ENCODE results near the gene DNAI1.
"Not testable (repeated sequence)": the region's sequence is repeated elsewhere in the genome, so short reads cannot be mapped to it uniquely, and the experiment has no call there.

DNAI1 gene

DNA sequence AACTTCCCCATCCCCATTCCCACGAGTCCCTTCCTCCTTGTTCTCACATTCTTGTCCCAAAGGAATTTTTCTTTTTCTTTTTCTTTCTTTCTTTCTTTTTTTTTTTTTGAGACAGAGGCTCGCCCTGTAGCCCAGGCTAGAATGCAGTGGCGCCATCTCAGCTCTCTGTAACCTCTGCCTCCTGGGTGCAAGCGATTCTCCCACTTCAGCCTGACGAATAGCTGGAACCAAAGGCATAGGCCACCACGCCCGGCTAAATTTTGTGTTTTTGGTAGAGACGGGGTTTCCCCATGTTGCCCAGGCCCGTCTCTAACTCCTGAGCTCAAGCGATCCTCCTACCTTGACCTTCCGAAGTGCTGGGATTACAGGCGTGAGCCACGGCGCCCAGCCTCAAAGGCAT, 751 bp downstream of the DNAI1 start:
- Histone ChIP-seq H3K27ac (ENCODE audit: low read depth, low read length) (no peak overlapping the region), H3K4me1 (ENCODE audit: control insufficient read depth in 5 of 5, insufficient read depth in 5 of 5, low read length in 5 of 5) (peaks cover 14 to 46% (median 45%) of the 10 kb centered on the region in 5 donors), H3K27me3 (ENCODE audit: control insufficient read depth in 5 of 5, insufficient read depth in 4 of 5, low read length in 5 of 5) (no peaks in the 10 kb centered on the region), H3K4me3 (ENCODE audit: low read depth in 1 of 5, low read length in 5 of 5) (no peak overlapping the region), H3K9ac (ENCODE audit: low read length in 5 of 5) (no peak overlapping the region), H3K36me3 (ENCODE audit: control insufficient read depth in 5 of 5, insufficient read depth in 5 of 5, low read length in 5 of 5) (no peaks in the 10 kb centered on the region), H3K9me3 (ENCODE audit: control insufficient read depth in 5 of 5, low read length in 5 of 5) (no peaks in the 10 kb centered on the region)

DNA sequence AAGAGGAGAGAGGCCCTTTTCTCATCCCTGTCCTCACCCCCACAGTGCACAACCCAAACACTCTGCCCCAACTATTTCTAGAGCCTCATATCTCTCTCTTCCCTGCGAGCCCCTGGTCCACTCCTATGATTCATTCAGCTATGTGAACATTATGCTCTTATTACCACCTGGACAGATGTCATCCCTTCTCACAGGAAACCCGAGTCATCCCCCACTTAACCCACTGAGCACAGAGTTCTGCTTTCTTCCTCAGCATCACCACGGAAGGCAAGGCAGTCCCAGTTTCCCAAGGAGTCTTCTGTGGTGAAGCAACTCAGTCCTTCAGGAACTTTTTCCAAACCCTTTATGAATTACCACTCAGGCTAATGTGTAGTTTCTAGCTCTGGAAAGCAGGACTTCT, 1.3 kb downstream of the DNAI1 start:
- no peaks in the 10 kb centered on the region for H3K36me3 ChIP-seq (ENCODE audit: control insufficient read depth in 5 of 5, insufficient read depth in 5 of 5, low read length in 5 of 5)

DNA sequence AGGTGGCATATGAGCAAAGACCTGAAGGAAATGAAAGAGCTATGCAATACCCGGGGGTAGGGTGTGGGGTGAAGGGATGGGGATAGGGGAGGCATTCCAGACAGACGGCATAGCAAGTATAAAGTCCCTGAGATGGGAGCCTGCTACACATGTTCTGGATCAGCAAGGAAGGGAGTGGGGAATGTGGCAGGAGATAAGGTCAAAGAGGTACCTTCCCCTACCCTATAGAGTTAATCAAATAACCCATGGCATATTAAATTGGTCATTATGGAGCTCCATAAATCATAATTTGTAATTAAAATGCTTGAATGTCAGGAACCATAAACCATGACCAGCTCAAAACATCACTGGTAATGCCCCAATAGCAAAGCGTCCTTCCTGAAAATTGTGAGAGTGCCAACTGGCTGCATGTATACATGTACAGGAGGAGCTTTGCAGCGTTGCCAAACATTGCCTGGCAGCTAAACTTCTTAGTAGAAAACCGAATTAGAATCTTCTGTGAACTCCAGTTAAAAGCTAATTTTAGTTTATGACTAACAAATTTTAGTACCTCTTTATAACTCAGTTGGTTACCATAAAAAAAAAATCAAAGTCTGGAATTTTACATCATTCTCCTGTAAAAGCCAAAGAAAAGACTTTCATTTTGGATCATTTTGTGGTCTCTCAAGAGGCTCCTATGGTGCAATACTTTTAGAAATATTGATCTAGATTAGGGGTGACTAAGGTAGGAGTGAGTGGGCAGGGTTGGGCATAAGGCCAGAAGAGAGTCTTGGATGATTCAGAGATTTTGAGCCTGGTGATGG, 4.7 kb downstream of the DNAI1 start:
- Histone ChIP-seq H3K27ac (ENCODE audit: low read depth, low read length) (no peak overlapping the region), H3K9me3 (ENCODE audit: control insufficient read depth in 5 of 5, low read length in 5 of 5) (no peaks in the 10 kb centered on the region)

More for the DNA sequence above, 1.3 kb downstream of the DNAI1 start:
- Histone ChIP-seq H3K4me3 (ENCODE audit: low read depth in 1 of 5, low read length in 5 of 5) (no peak overlapping the region), H3K4me1 (ENCODE audit: control insufficient read depth in 5 of 5, insufficient read depth in 5 of 5, low read length in 5 of 5) (peaks cover 9 to 40% (median 40%) of the 10 kb centered on the region in 5 donors), H3K9me3 (ENCODE audit: control insufficient read depth in 5 of 5, low read length in 5 of 5) (no peaks in the 10 kb centered on the region), H3K9ac (ENCODE audit: low read length in 5 of 5) (no peak overlapping the region), H3K27me3 (ENCODE audit: control insufficient read depth in 5 of 5, insufficient read depth in 4 of 5, low read length in 5 of 5) (no peaks in the 10 kb centered on the region), H3K27ac (ENCODE audit: low read depth, low read length) (no peak overlapping the region)

DNA sequence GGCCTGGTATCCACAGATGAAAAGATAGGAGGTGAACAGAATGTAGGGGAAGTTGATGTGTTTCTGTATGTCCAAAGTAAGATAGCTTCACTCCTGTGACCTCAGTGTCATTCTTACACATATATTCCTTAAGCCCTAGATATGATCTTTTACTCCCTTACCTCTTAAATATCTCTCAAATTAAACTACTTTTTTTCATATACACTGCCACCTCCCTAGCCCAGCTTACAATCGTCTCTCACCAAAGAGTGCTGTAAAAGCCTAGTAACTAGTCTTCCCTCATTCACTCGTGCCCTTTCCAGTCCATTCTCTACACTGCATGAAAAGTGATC, 5.3 kb downstream of the DNAI1 start:
- no peaks in the 10 kb centered on the region for H3K36me3 ChIP-seq (ENCODE audit: control insufficient read depth in 5 of 5, insufficient read depth in 5 of 5, low read length in 5 of 5)
- no peaks in the 10 kb centered on the region for H3K27me3 ChIP-seq (ENCODE audit: control insufficient read depth in 5 of 5, insufficient read depth in 4 of 5, low read length in 5 of 5)
- H3K4me3 ChIP-seq (ENCODE audit: low read depth in 1 of 5, low read length in 5 of 5) = no peak overlapping the region
- no peak overlapping the region for H3K27ac ChIP-seq (ENCODE audit: low read depth, low read length)
- H3K9me3 ChIP-seq (ENCODE audit: control insufficient read depth in 5 of 5, low read length in 5 of 5) = no peaks in the 10 kb centered on the region
- no peak overlapping the region for H3K9ac ChIP-seq (ENCODE audit: low read length in 5 of 5)
- peaks cover 2 to 11% (median 7%) of the 10 kb centered on the region in 5 donors for H3K4me1 ChIP-seq (ENCODE audit: control insufficient read depth in 5 of 5, insufficient read depth in 5 of 5, low read length in 5 of 5)

More for the DNA sequence above, 4.7 kb downstream of the DNAI1 start:
- Histone ChIP-seq H3K36me3 (ENCODE audit: control insufficient read depth in 5 of 5, insufficient read depth in 5 of 5, low read length in 5 of 5) (no peaks in the 10 kb centered on the region), H3K4me1 (ENCODE audit: control insufficient read depth in 5 of 5, insufficient read depth in 5 of 5, low read length in 5 of 5) (peaks cover 3 to 14% (median 11%) of the 10 kb centered on the region in 5 donors), H3K4me3 (ENCODE audit: low read depth in 1 of 5, low read length in 5 of 5) (no peak overlapping the region), H3K27me3 (ENCODE audit: control insufficient read depth in 5 of 5, insufficient read depth in 4 of 5, low read length in 5 of 5) (no peaks in the 10 kb centered on the region), H3K9ac (ENCODE audit: low read length in 5 of 5) (no peak overlapping the region)

DNA sequence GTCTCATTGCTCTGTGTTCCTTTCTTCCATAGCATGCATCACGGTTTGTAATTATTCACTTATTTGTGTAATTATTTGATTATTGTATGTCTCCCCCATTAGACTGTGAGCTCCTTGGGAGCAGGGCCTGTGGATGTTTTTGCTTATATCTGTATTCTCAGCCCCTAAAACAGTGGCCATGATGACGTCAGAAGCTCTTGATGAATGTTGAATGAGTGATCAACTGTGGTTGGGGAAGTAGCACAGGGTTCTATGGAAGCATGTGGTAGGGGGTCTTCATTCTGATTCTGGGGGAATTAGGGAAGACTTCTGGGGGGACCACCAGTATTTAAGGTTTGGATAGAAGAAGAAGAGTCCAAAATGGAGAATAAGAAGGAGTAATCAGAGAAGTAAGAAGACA, 6.0 kb downstream of the DNAI1 start:
- H3K4me1 ChIP-seq (ENCODE audit: control insufficient read depth in 5 of 5, insufficient read depth in 5 of 5, low read length in 5 of 5) = peaks cover 0 to 8% (median 5%) of the 10 kb centered on the region in 5 donors
- H3K27ac ChIP-seq (ENCODE audit: low read depth, low read length) = no peak overlapping the region
- no peak overlapping the region for H3K9ac ChIP-seq (ENCODE audit: low read length in 5 of 5)
- no peaks in the 10 kb centered on the region for H3K36me3 ChIP-seq (ENCODE audit: control insufficient read depth in 5 of 5, insufficient read depth in 5 of 5, low read length in 5 of 5)
- H3K4me3 ChIP-seq (ENCODE audit: low read depth in 1 of 5, low read length in 5 of 5) = no peak overlapping the region
- no peaks in the 10 kb centered on the region for H3K9me3 ChIP-seq (ENCODE audit: control insufficient read depth in 5 of 5, low read length in 5 of 5)
- H3K27me3 ChIP-seq (ENCODE audit: control insufficient read depth in 5 of 5, insufficient read depth in 4 of 5, low read length in 5 of 5) = no peaks in the 10 kb centered on the region

DNA sequence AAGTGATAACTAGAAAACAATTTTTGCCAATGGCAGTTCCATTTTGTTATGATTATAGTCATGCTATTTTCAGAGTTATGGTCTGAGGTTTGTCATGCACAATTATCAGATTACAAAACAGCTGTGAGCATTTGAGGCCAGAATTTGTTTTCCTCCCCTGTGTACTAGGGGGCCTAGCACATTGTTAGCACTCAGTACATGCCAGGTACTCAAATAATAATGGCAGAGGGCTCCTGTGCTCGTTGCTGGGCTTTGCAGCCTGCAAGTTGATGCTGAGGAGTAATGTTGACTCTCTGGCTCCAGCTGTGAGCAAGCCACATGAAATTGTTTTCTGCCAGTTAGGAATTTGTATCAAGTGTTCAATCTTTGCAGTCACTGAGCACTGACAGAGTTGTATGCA, 6.9 kb downstream of the DNAI1 start:
- no peaks in the 10 kb centered on the region for H3K36me3 ChIP-seq (ENCODE audit: control insufficient read depth in 5 of 5, insufficient read depth in 5 of 5, low read length in 5 of 5)

DNA sequence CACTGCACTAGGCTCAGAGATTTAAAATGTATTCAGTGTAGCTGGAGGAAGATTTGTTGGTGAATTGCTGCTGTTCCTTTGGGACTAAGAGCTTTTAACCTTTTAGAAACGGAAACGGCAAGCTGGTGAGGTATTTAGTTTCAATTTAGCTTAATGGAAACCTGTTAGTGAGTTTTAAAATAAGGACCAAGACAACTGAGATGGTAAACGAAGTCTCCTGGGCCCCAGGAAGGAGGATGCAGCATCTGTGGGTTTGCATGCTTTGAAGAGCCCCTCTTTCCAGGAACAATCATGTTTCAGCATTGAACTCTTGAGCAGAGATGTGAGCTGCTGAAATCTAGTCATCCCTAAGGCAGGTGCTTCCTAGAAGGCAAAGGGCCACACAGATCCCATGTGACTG, 16.5 kb downstream of the DNAI1 start:
- no peak overlapping the region for H3K9ac ChIP-seq (ENCODE audit: low read length in 5 of 5)
- H3K9me3 ChIP-seq (ENCODE audit: control insufficient read depth in 5 of 5, low read length in 5 of 5) = no peaks in the 10 kb centered on the region
- peaks cover 0 to 4% (median 0%) of the 10 kb centered on the region in 5 donors for H3K4me1 ChIP-seq (ENCODE audit: control insufficient read depth in 5 of 5, insufficient read depth in 5 of 5, low read length in 5 of 5)
- peaks cover 0 to 5% (median 0%) of the 10 kb centered on the region in 5 donors for H3K27me3 ChIP-seq (ENCODE audit: control insufficient read depth in 5 of 5, insufficient read depth in 4 of 5, low read length in 5 of 5)
- no peak overlapping the region for H3K27ac ChIP-seq (ENCODE audit: low read depth, low read length)
- no peak overlapping the region for H3K4me3 ChIP-seq (ENCODE audit: low read depth in 1 of 5, low read length in 5 of 5)
- no peaks in the 10 kb centered on the region for H3K36me3 ChIP-seq (ENCODE audit: control insufficient read depth in 5 of 5, insufficient read depth in 5 of 5, low read length in 5 of 5)

More for the DNA sequence above, 6.9 kb downstream of the DNAI1 start:
- H3K4me1 ChIP-seq (ENCODE audit: control insufficient read depth in 5 of 5, insufficient read depth in 5 of 5, low read length in 5 of 5) = peaks cover 0 to 8% (median 5%) of the 10 kb centered on the region in 5 donors
- H3K9me3 ChIP-seq (ENCODE audit: control insufficient read depth in 5 of 5, low read length in 5 of 5) = no peaks in the 10 kb centered on the region
- H3K4me3 ChIP-seq (ENCODE audit: low read depth in 1 of 5, low read length in 5 of 5) = no peak overlapping the region
- H3K27me3 ChIP-seq (ENCODE audit: control insufficient read depth in 5 of 5, insufficient read depth in 4 of 5, low read length in 5 of 5) = no peaks in the 10 kb centered on the region
- no peak overlapping the region for H3K9ac ChIP-seq (ENCODE audit: low read length in 5 of 5)
- H3K27ac ChIP-seq (ENCODE audit: low read depth, low read length) = no peak overlapping the region

DNA sequence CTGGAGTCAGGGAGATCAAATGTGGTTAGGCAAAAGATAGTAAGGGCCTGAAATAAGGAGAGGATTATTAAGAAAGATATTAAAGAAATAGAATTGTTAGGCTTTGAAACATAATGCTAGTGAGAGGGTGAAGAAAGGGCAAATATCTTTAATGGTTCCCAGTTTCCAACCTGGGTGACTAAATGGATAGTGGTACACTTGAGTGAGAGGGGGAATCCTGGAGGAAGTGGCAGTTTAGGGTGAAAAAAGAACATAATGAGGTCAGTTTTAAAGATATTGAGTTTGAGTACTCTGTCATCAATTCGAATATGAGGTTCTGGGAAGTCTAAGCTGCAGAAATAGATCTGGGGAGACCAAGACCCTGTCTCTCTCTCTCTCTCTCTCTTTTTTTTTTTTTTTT, 18.9 kb downstream of the DNAI1 start:
- Histone ChIP-seq H3K9me3 (ENCODE audit: control insufficient read depth in 5 of 5, low read length in 5 of 5) (no peaks in the 10 kb centered on the region), H3K27me3 (ENCODE audit: control insufficient read depth in 5 of 5, insufficient read depth in 4 of 5, low read length in 5 of 5) (peaks cover 0 to 5% (median 0%) of the 10 kb centered on the region in 5 donors), H3K4me3 (ENCODE audit: low read depth in 1 of 5, low read length in 5 of 5) (no peak overlapping the region), H3K9ac (ENCODE audit: low read length in 5 of 5) (no peak overlapping the region), H3K4me1 (ENCODE audit: control insufficient read depth in 5 of 5, insufficient read depth in 5 of 5, low read length in 5 of 5) (peaks cover 0 to 4% (median 0%) of the 10 kb centered on the region in 5 donors), H3K36me3 (ENCODE audit: control insufficient read depth in 5 of 5, insufficient read depth in 5 of 5, low read length in 5 of 5) (no peaks in the 10 kb centered on the region), H3K27ac (ENCODE audit: low read depth, low read length) (no peak overlapping the region)

DNA sequence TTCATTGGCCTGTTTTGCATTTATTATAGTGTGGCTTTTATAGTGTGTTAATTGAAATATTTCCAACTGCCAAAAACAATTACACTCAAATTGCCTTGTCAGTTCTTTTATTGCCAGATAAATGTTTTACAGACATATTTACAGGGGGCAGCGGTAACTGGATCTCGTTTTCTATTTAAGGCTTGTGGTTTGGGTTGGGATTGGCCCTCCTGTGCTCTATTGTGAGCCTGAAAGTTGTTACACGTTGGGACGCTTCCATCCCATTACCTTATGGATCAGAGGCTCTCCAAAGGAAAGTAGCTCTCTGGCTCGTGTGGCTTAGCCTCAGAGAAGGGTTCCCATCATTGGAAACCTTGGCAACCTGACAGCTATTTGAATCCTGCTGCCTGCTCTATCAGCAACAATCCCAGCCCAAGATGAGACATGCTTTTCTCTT, 20.8 kb downstream of the DNAI1 start:
- no peaks in the 10 kb centered on the region for H3K9me3 ChIP-seq (ENCODE audit: control insufficient read depth in 5 of 5, low read length in 5 of 5)
- H3K27me3 ChIP-seq (ENCODE audit: control insufficient read depth in 5 of 5, insufficient read depth in 4 of 5, low read length in 5 of 5) = peaks cover 0 to 5% (median 0%) of the 10 kb centered on the region in 5 donors
- no peak overlapping the region for H3K4me3 ChIP-seq (ENCODE audit: low read depth in 1 of 5, low read length in 5 of 5)
- H3K36me3 ChIP-seq (ENCODE audit: control insufficient read depth in 5 of 5, insufficient read depth in 5 of 5, low read length in 5 of 5) = no peaks in the 10 kb centered on the region
- no peak overlapping the region for H3K27ac ChIP-seq (ENCODE audit: low read depth, low read length)
- H3K9ac ChIP-seq (ENCODE audit: low read length in 5 of 5) = no peak overlapping the region
- H3K4me1 ChIP-seq (ENCODE audit: control insufficient read depth in 5 of 5, insufficient read depth in 5 of 5, low read length in 5 of 5) = peaks cover 0 to 4% (median 0%) of the 10 kb centered on the region in 5 donors

DNA sequence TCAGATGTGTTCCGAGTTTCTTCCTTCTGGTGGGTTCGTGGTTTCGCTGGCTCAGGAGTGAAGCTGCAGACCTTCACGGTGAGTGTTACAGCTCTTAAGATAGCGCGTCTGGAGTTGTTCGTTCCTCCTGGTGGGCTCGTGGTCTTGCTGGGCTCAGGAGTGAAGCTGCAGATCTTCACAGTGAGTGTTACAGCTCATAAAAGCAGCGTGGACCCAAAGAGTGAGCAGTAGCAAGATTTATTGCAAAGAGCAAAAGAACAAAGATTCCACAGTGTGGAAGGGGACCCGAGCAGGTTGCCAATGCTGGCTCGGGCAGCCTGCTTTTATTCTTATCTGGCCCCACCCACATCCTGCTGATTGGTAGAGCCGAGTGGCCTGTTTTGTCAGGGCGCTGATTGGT, 23.0 kb downstream of the DNAI1 start:
- not testable (repeated sequence) for H3K36me3 ChIP-seq (ENCODE audit: control insufficient read depth in 5 of 5, insufficient read depth in 5 of 5, low read length in 5 of 5); H3K27me3 ChIP-seq (ENCODE audit: control insufficient read depth in 5 of 5, insufficient read depth in 4 of 5, low read length in 5 of 5); H3K4me1 ChIP-seq (ENCODE audit: control insufficient read depth in 5 of 5, insufficient read depth in 5 of 5, low read length in 5 of 5); H3K27ac ChIP-seq (ENCODE audit: low read depth, low read length); H3K4me3 ChIP-seq (ENCODE audit: low read depth in 1 of 5, low read length in 5 of 5); H3K9me3 ChIP-seq (ENCODE audit: control insufficient read depth in 5 of 5, low read length in 5 of 5); H3K9ac ChIP-seq (ENCODE audit: low read length in 5 of 5)

Data from subcutaneous abdominal adipose tissue (tissue), 5 donors.